Left cardiac atrium (tissue), 4 donors: ENCODE results near the gene DBI. TPM values are rescaled to one million over a fixed set of nuclear protein-coding genes. Genes with fewer than 3 reads are reported as not detected.

Experiments used
- ATAC-seq, 2 donors: fragments of 200-7000 bp; cut with Tn5 transposase; one replicate each; pipeline ENCODE4 v1.9.1; 2020; ENCODE audit warnings: mild to moderate bottlenecking in 2 of 2, moderate library complexity in 2 of 2
- DNase-seq: peaks from one replicate; pipeline ENCODE4 v3.0.0-alpha.2; 2020
- intact Hi-C, 2 donors: fragments of 100-400 bp; cut with DNase I; formaldehyde crosslinking; loops; one replicate each; pipeline versions ENCODE4 v1.14.1 to v1.15.1; 2022 to 2023
- long read RNA-seq: library from polyadenylated mRNA; unstranded; transcript quantifications from one replicate; pipeline ENCODE4 v2.0.0, GENCODE V29; 2021
- total RNA-seq, 2 donors: library from RNA; stranded (reverse); fragmentation: NEBNext Ultra II Directional; extraction: Animal tissue kit (Norgen Biotek cat#: 25700); gene quantifications; one replicate each; pipeline ENCODE4 v1.2.1, GENCODE V29; 2021
- donor health status: DM: no; HTN: yes; CAD: no.
- donor health status: DM: no; HTN: yes; CAD: no; lungs with severe emphysema.
- donor health status: DM: yes; HTN: yes; CAD: no.
- donor health status: Dilated cardiomyopathy.

DBI gene
- total RNA-seq, result 100 to 1,000 TPM; 172 to 227 TPM
- long read RNA-seq, transcript DBI-202 (4 exons, 637 nt), result major isoform, 12 of 14 reads
- long read RNA-seq, partial matches to known transcripts, result 2 of 14 reads
- long read RNA-seq, other reads (novel, unspliced or antisense), result 0 of 14 reads

- DNase-seq (peak; percentile 95), ATAC-seq (peak; percentile 98 to 99)
- intact Hi-C loops, result no loop called here
Measured at GRCh38 chr2:119366649-119367471, at the start of gene DBI, which contains the start of gene C2orf76. DBI (plus strand) TSS chr2:119366977; CDS start chr2:119367052, 75 bp downstream. C2orf76 (minus strand) TSS chr2:119366834; CDS start chr2:119339959, 26,875 bp downstream.

- no peak for DNase-seq
- no peak for ATAC-seq
- intact Hi-C loops, result no loop called here
Measured at GRCh38 chr2:119317554-119317953, 49.2 kb upstream of the DBI start.

GRCh38 chr2:119319593-119319992 is 47.2 kb upstream of the DBI start:
- intact Hi-C loops, result no loop called here
- DNase-seq (no peak), ATAC-seq (peak; percentile 40 to 62)

- DNase-seq, result no peak
- ATAC-seq, result peak in 1 of 2 donors; percentile 33
- intact Hi-C loops, result no loop called here
Measured at GRCh38 chr2:119323459-119323858, 43.3 kb upstream of the DBI start.

DNA sequence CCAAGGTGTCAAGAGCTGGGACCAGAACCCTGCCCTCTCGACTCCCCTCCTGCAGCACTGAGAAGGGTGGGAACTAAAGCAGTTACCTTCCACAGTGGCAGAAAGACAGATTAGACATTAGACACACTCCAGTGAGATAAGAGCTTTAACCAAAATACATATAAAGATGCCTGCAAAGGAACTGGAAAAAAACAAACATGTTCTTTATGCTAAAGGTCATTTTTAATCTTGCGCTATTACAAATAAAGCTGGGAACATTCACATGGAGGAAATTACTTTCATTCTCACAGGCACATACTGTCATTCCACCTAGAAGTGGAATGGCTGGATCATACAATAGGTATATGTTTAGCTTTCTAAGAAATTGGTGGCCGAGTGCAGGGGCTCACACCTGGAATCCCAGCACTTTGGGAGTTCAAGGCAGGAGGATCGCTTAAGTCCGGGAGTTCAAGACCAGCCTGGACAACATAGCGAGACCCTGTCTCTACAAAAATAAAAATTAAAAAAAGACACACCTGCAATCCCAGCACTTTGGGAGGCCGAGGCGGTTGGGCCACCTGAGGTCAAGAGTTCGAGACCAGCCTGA is 42.0 kb upstream of the DBI start:
- DNase-seq (no peak), ATAC-seq (no peak)
- intact Hi-C loops, result no loop called here

GRCh38 chr2:119326938-119327337 is 39.8 kb upstream of the DBI start:
- intact Hi-C loops, result no loop called here
- ATAC-seq, result no peak

GRCh38 chr2:119327431-119327830 is 39.3 kb upstream of the DBI start:
- no peak for ATAC-seq
- intact Hi-C loops, result no loop called here
- DNase-seq, result no peak

More at GRCh38 chr2:119326938-119327337, 39.8 kb upstream of the DBI start:
- no peak for DNase-seq

DNA sequence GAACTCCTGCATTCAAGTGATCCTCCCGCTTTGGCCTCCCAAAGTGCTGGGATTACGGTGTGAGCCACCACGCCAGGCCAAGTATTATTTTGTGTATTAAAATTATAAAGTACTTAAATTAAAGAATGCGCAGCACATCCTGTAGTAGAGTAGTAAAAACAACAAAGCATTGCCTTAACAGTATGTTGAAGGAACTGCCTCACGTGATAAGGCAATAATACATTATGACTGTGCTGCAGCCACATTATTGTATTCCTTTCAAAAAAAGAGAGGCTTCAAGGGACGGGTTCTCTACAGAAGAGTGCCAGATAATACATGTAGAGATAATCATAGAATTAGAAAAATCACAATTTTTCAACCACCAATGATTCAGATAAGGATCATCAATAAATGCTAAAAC is 33.8 kb upstream of the DBI start:
- intact Hi-C loops, result no loop called here
- ATAC-seq, result no peak
- no peak for DNase-seq

GRCh38 chr2:119333360-119333759 is 33.4 kb upstream of the DBI start:
- intact Hi-C loops, result no loop called here
- DNase-seq (no peak), ATAC-seq (no peak)

GRCh38 chr2:119333833-119334232 is 32.9 kb upstream of the DBI start:
- DNase-seq (no peak), ATAC-seq (no peak)
- intact Hi-C loops, result no loop called here

DNA sequence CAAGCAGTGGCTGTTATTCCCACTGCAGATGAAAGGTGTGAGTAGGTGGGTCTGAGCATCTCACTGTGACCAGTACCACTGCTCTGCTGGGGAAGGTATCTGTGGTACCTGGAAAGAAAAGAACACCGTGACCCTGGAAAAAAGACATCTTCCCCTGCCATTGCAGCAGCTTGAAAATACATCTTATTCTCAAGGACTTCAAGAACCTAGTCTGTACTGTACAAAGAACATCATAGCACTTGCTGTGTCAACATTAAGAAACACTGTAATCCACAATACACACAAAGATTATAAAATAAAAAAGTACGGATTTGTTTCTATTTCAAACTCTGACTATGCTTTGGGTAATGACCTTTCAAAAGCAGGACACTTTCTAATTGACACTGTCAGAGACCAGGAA is 29.0 kb upstream of the DBI start:
- intact Hi-C loops, result no loop called here

DNA sequence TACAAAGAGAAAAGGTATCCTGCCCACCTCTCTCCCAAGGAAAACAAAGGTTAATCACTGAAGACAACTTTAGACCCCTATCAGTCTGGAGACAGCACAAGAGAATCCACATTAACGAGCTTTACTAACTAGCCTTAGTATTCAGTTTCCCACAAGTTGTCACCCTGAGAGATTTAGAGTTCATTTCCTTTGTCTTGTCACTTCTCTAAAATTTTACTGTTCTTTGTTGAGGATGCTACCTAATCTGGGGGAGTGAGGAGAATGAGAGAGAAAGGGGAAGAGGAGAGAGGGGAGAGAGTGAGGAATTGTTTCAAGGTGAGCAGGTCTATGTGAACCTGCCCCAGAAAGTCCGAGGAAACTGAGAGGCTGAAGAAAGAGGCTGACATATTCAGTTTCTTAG is 28.5 kb upstream of the DBI start:
- ATAC-seq (no peak), DNase-seq (no peak)
- intact Hi-C loops, result no loop called here

More for the DNA sequence above, 29.0 kb upstream of the DBI start:
- DNase-seq (no peak), ATAC-seq (no peak)

- DNase-seq (no peak), ATAC-seq (peak; percentile 75 to 83)
- intact Hi-C loops, result no loop called here
Measured at GRCh38 chr2:119338826-119339561, 27.8 kb upstream of the DBI start.

DNA sequence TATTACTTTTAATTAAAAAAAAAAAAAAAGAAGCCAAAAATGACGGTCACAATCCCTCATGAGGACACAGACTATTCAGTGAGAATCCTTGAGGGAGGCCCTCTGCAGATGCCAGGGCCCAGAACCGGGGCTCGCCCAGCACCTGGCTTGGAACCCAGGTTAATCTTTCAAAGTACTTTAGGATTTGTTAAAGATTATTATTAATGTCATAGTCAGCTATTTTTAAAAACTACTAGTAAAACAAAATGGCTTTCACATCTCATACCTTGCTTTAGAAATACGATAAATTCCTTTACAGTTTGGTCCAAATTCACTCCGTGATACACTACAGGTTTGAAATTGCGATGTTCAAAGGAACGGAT is 27.2 kb upstream of the DBI start:
- no peak for ATAC-seq

GRCh38 chr2:119341684-119342083 is 25.1 kb upstream of the DBI start:
- DNase-seq, result no peak
- ATAC-seq, result no peak
- intact Hi-C loops, result no loop called here

More for the DNA sequence above, 27.2 kb upstream of the DBI start:
- intact Hi-C loops, result no loop called here
- no peak for DNase-seq

- DNase-seq, result no peak
- peak in 1 of 2 donors; percentile 30 for ATAC-seq
- intact Hi-C loops, result no loop called here
Measured at GRCh38 chr2:119349289-119349688, 17.5 kb upstream of the DBI start.

DNA sequence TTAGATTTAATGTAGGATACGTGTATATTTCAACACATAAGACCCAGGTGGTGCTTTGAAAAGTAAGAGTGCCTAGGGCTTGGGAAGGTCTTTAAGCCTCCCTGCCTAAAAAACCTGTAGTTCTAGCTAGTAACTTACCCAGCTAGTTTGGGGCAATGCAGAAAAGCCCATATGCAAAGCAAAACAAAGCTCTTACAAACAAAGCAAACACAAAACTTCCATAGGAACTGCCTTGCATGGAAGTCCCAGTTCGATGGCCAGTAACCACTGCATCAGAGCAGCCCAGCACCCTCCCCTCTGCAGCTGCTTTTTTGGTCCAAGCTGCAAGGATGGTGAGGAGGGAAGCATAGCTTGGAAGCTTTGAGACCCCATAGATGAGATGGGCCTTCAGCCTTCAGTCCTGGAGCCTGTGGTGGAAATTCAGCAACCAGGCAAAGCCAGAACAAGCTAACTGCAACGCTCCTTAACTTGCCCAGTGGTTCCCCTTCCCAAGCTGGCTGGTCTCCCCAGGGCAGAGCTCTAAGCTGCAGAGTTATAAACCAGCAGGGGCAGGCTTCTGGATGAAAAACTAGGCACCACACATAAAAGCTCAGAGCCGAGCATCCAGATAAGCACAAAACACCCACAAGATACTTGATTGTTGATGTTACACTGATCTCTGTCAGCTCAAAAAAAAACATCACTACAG is 16.3 kb upstream of the DBI start:
- intact Hi-C loops, result no loop called here
- ATAC-seq, result peak in 1 of 2 donors; percentile 36
- DNase-seq, result no peak

DNA sequence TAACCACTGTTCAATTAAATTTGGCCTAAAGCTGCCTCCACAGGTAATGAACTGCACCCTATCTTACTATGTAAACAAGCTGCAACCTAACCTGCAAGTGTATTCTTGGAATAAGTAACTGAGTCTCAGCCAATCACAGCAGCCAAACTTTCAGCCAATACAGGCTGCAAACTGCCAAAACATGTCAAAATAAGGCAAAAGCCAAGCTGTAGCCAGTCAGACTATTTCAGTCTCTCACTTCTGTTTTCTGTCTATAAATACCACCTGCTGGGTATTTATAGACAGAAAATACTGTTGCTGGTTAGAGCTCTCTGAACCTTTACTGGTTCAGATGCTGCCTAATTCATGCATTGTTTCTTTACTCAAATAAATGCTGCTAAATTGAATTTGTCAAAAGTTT is 14.4 kb upstream of the DBI start:
- DNase-seq, result no peak
- intact Hi-C loops, result no loop called here
- ATAC-seq, result peak; percentile 68 to 81

DNA sequence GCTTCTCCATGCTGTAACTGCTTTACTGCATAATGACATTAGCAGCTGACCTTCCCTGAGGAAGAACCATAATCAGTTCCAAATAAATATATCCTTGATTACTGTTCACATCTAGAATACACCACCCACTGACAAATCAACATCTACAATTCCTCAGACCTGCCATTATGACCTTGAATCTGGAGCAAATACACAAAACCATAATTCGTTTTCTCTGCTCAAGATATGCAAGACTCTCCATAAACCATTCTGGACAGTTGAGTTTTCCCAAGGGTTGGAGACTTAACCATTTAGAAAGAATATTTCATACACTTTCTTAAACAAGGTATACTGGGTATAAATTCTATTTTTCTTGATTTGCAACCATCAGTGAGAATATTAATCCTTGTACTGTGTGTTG is 11.9 kb upstream of the DBI start:
- ATAC-seq, result no peak
- intact Hi-C loops, result no loop called here

More for the DNA sequence above, 11.9 kb upstream of the DBI start:
- no peak for DNase-seq
